ENCODE results near the gene KCNQ4.

KCNQ4 gene

GRCh38 chr1:40838045-40838979 is 54.7 kb downstream of the KCNQ4 start:
- TF ChIP-seq CTCF (IDR thresholded peaks at IDR 0.05) = no peak

GRCh38 chr1:40838980-40839942 is 55.7 kb downstream of the KCNQ4 start:
- no peak for TF ChIP-seq CTCF (IDR thresholded peaks at IDR 0.05)

- no peak for TF ChIP-seq CTCF (IDR thresholded peaks at IDR 0.05)
Observed at GRCh38 chr1:40839943-40840335, 56.4 kb downstream of the KCNQ4 start.

- no peak for TF ChIP-seq CTCF (IDR thresholded peaks at IDR 0.05)
Observed at GRCh38 chr1:40840526-40841323, 57.1 kb downstream of the KCNQ4 start.

- TF ChIP-seq CTCF (IDR thresholded peaks at IDR 0.05) = no peak
Observed at GRCh38 chr1:40841602-40842001, 58.0 kb downstream of the KCNQ4 start.

GRCh38 chr1:40842207-40842606 is 58.6 kb downstream of the KCNQ4 start:
- no peak for TF ChIP-seq CTCF (IDR thresholded peaks at IDR 0.05)

- no peak for TF ChIP-seq CTCF (IDR thresholded peaks at IDR 0.05)
Observed at GRCh38 chr1:40842691-40843090, 59.1 kb downstream of the KCNQ4 start.

All from LNCAP (cell line).